GM19372 (cell line): ENCODE measurements around the gene CDC16.

ENCODE experiments used
- ATAC-seq: cut with Tn5 transposase; IDR thresholded peaks from one replicate; pipeline ENCODE4 v1.9.1; 2021; ENCODE audit warnings: mild to moderate bottlenecking, low read depth, moderate library complexity; ENCODE audit not compliant: unreplicated experiment

CDC16 gene

GRCh38 chr13:114296448-114296847, 61.8 kb downstream of the CDC16 start:
- no peak for ATAC-seq

- ATAC-seq, result no peak
Measured at GRCh38 chr13:114296902-114297301, 62.2 kb downstream of the CDC16 start.

- no peak for ATAC-seq
Measured at GRCh38 chr13:114298866-114299265, 64.2 kb downstream of the CDC16 start.

GRCh38 chr13:114299604-114300305, 65.1 kb downstream of the CDC16 start:
- ATAC-seq, result no peak

- ATAC-seq, result no peak
Measured at GRCh38 chr13:114303700-114304327, 69.1 kb downstream of the CDC16 start.

- ATAC-seq, result no peak
Measured at GRCh38 chr13:114304346-114305034, 69.8 kb downstream of the CDC16 start.

- no peak for ATAC-seq
Measured at GRCh38 chr13:114309086-114309485, 74.4 kb downstream of the CDC16 start.

- no peak for ATAC-seq
Measured at GRCh38 chr13:114309806-114310410, 75.2 kb downstream of the CDC16 start.

GRCh38 chr13:114310956-114311355, 76.3 kb downstream of the CDC16 start:
- no peak for ATAC-seq

GRCh38 chr13:114311387-114311786, 76.7 kb downstream of the CDC16 start:
- ATAC-seq, result no peak

- ATAC-seq, result no peak
Measured at GRCh38 chr13:114311908-114312307, 77.2 kb downstream of the CDC16 start.

GRCh38 chr13:114313061-114313860, 78.6 kb downstream of the CDC16 start:
- ATAC-seq, result no peak

GRCh38 chr13:114314074-114314912, 79.6 kb downstream of the CDC16 start, which contains the start of gene CHAMP1:
TSS of gene CHAMP1 (plus strand) at chr13:114314503. CDS start at chr13:114323843, 9,340 bp downstream.
- peak; percentile 86 for ATAC-seq

GRCh38 chr13:114315074-114315785, 80.5 kb downstream of the CDC16 start:
- no peak for ATAC-seq

GRCh38 chr13:114318624-114319023, 83.9 kb downstream of the CDC16 start:
- ATAC-seq, result no peak

GRCh38 chr13:114319441-114319913, 84.8 kb downstream of the CDC16 start:
- ATAC-seq, result no peak

- no peak for ATAC-seq
Measured at GRCh38 chr13:114320065-114320464, 85.4 kb downstream of the CDC16 start.

GRCh38 chr13:114321256-114321655, 86.6 kb downstream of the CDC16 start:
- ATAC-seq, result no peak
